IMR-90 (cell line): ENCODE results near the gene DNAH8. TPM values are rescaled to one million over a fixed set of nuclear protein-coding genes. Genes with fewer than 3 reads are reported as not detected.

Experiments used
- ATAC-seq: fragments of 200-7000 bp; cut with Tn5 transposase; 2 replicates; pipeline ENCODE4 v1.9.1; 2020; ENCODE audit warnings: low read depth, mild to moderate bottlenecking, moderate library complexity
- BruUV-seq: library from RNA; stranded (reverse); fragments of 400-500 nt; replicated peaks from 2 replicates; lab custom pipeline; 2021; lab: Mats Ljungman, UMichigan
- CTCF ChIA-PET: fragments of 300-600 bp; formaldehyde crosslinking; extraction: SDS; loops from one replicate; lab custom pipeline; 2021; ENCODE audit warnings: antibody characterized with exemption; lab: Yijun Ruan, JAX
- POLR2A ChIA-PET: fragments of 300-600 bp; sonication (Branson Sonifier 250); formaldehyde crosslinking; loops from one replicate; lab custom pipeline; 2022; ENCODE audit warnings: antibody characterized with exemption; ENCODE audit not compliant: unreplicated experiment; lab: Charles Lee
- DNase-seq: peaks from one replicate; pipeline ENCODE4 v3.0.0; 2013
- H2AFZ ChIP-seq: replicated peaks from 2 replicates; pipeline ENCODE3; 2013; ENCODE audit warnings: low read length, mild to moderate bottlenecking; ENCODE audit not compliant: poor library complexity
- H2AK5ac ChIP-seq: 2 replicates; pipeline ENCODE4 v1.6.1; 2013; ENCODE audit warnings: low read depth, low read length, inconsistent platforms
- H2AK9ac ChIP-seq: replicated peaks from 2 replicates; pipeline ENCODE3; 2013; ENCODE audit warnings: mild to moderate bottlenecking, low read depth, low read length, moderate library complexity; ENCODE audit not compliant: poor library complexity
- H2BK120ac ChIP-seq: 2 replicates; pipeline ENCODE4 v1.6.1; 2013; ENCODE audit warnings: low read depth, low read length, inconsistent platforms
- H2BK15ac ChIP-seq: 3 replicates; pipeline ENCODE4 v1.6.1; 2013; ENCODE audit warnings: low read depth, low read length, inconsistent platforms
- H2BK20ac ChIP-seq: 2 replicates; pipeline ENCODE4 v1.6.1; 2013; ENCODE audit warnings: low read depth, mild to moderate bottlenecking, inconsistent platforms, low read length, moderate library complexity
- H2BK5ac ChIP-seq: 2 replicates; pipeline ENCODE4 v1.6.1; 2013; ENCODE audit warnings: mild to moderate bottlenecking, low read depth, low read length, inconsistent platforms; ENCODE audit not compliant: poor library complexity, severe bottlenecking
- H3K14ac ChIP-seq: replicated peaks from 2 replicates; pipeline ENCODE4 v1.6.1; 2013; ENCODE audit warnings: low read depth, low read length, inconsistent platforms
- H3K18ac ChIP-seq: 2 replicates; pipeline ENCODE4 v1.6.1; 2013; ENCODE audit warnings: low read depth, low read length, control low read depth
- H3K23ac ChIP-seq: 2 replicates; pipeline ENCODE4 v1.6.1; 2013; ENCODE audit warnings: low read depth, low read length, inconsistent platforms
- H3K27ac ChIP-seq: 2 replicates; pipeline ENCODE4 v1.5.1; 2013; ENCODE audit warnings: mild to moderate bottlenecking, control low read depth, low read length; ENCODE audit not compliant: insufficient read depth
- H3K27me3 ChIP-seq: 2 replicates; pipeline ENCODE4 v1.6.1; 2013; ENCODE audit warnings: low read length; ENCODE audit not compliant: control insufficient read depth, insufficient read depth
- H3K36me3 ChIP-seq: 2 replicates; pipeline ENCODE4 v1.6.1; 2013; ENCODE audit warnings: low read length, mixed read lengths; ENCODE audit not compliant: control insufficient read depth, insufficient read depth
- H3K4ac ChIP-seq: 2 replicates; pipeline ENCODE4 v1.6.1; 2013; ENCODE audit warnings: low read depth, low read length, inconsistent platforms
- H3K4me1 ChIP-seq: 2 replicates; pipeline ENCODE4 v1.6.1; 2013; ENCODE audit warnings: low read length, mixed read lengths; ENCODE audit not compliant: control insufficient read depth, insufficient read depth
- H3K4me2 ChIP-seq: 2 replicates; pipeline ENCODE4 v1.6.1; 2013; ENCODE audit warnings: low read depth, mild to moderate bottlenecking, control low read depth, low read length, moderate library complexity
- H3K4me3 ChIP-seq: 2 replicates; pipeline ENCODE4 v1.5.1; 2013; ENCODE audit warnings: low read depth, mild to moderate bottlenecking, control low read depth, low read length, moderate library complexity; ENCODE audit not compliant: insufficient read depth
- H3K56ac ChIP-seq: 2 replicates; pipeline ENCODE4 v1.6.1; 2013; ENCODE audit warnings: low read length, inconsistent platforms; ENCODE audit not compliant: insufficient read depth; ENCODE audit errors: extremely low read depth
- H3K79me1 ChIP-seq, 2 experiments: 2 replicates each; pipeline ENCODE4 v1.6.1; 2013; ENCODE audit warnings: low read length in 2 of 2, inconsistent platforms in 1 of 2, low read depth in 1 of 2
- H3K9ac ChIP-seq: 2 replicates; pipeline ENCODE4 v1.6.1; 2013; ENCODE audit warnings: low read depth, low read length, control low read depth
- H3K9me1 ChIP-seq: 2 replicates; pipeline ENCODE4 v1.6.1; 2013; ENCODE audit warnings: low read length, inconsistent platforms; ENCODE audit not compliant: insufficient read depth
- H3K9me3 ChIP-seq: 2 replicates; pipeline ENCODE4 v1.6.1; 2013; ENCODE audit warnings: low read length; ENCODE audit not compliant: control insufficient read depth, insufficient read depth
- H4K20me1 ChIP-seq: 2 replicates; pipeline ENCODE4 v1.6.1; 2013; ENCODE audit warnings: low read length, inconsistent platforms; ENCODE audit not compliant: insufficient read depth
- H4K5ac ChIP-seq: 2 replicates; pipeline ENCODE4 v1.6.1; 2013; ENCODE audit warnings: mild to moderate bottlenecking, low read depth, low read length, control low read depth
- H4K8ac ChIP-seq, 2 experiments: 2 replicates each; pipeline ENCODE4 v1.6.1; 2013; ENCODE audit warnings: low read depth in 2 of 2, low read length in 2 of 2, control low read depth in 1 of 2, inconsistent platforms in 1 of 2
- H4K91ac ChIP-seq: 2 replicates; pipeline ENCODE4 v1.6.1; 2013; ENCODE audit warnings: low read depth, low read length, inconsistent platforms; ENCODE audit not compliant: insufficient read depth
- BHLHE40 ChIP-seq: fragments of 150-350 bp; IDR thresholded peaks from 2 replicates; pipeline ENCODE4 v1.6.1; 2016; ENCODE audit warnings: mild to moderate bottlenecking, low read depth, low read length
- CEBPB ChIP-seq: IDR thresholded peaks from 2 replicates; pipeline ENCODE4 v1.6.1; 2012; ENCODE audit warnings: low read depth, low read length, improper control_type of control experiment
- CHD1 ChIP-seq: IDR thresholded peaks from 2 replicates; pipeline ENCODE4 v1.6.1; 2012; ENCODE audit warnings: low read depth, low read length, improper control_type of control experiment
- CTCF ChIP-seq: conservative IDR thresholded peaks from 2 replicates; pipeline ENCODE4 v1.5.1; 2012; ENCODE audit warnings: mild to moderate bottlenecking, low read depth, low read length, improper control_type of control experiment
- FOS ChIP-seq: fragments of 150-350 bp; IDR thresholded peaks from 2 replicates; pipeline ENCODE4 v1.6.1; 2016; ENCODE audit warnings: low read depth, low read length
- MAZ ChIP-seq: IDR thresholded peaks from 2 replicates; pipeline ENCODE4 v1.6.1; 2012; ENCODE audit warnings: low read depth, mild to moderate bottlenecking, low read length, improper control_type of control experiment, moderate library complexity, borderline replicate concordance
- RAD21 ChIP-seq: IDR thresholded peaks from 2 replicates; pipeline ENCODE4 v1.6.1; 2012; ENCODE audit warnings: low read length, improper control_type of control experiment
- RCOR1 ChIP-seq: IDR thresholded peaks from 2 replicates; pipeline ENCODE4 v1.6.1; 2012; ENCODE audit warnings: mild to moderate bottlenecking, low read length, improper control_type of control experiment; ENCODE audit not compliant: insufficient replicate concordance
- RFX5 ChIP-seq: IDR thresholded peaks from 2 replicates; pipeline ENCODE4 v1.8.0; 2012; ENCODE audit warnings: low read depth, mild to moderate bottlenecking, low read length, moderate library complexity
- USF2 ChIP-seq: fragments of 150-350 bp; IDR thresholded peaks from 2 replicates; pipeline ENCODE4 v1.6.1; 2017; ENCODE audit warnings: mild to moderate bottlenecking, antibody characterized with exemption, low read length, low read depth
- WGBS, 2 experiments: methylation state at CpG; one replicate each; pipeline versions ENCODE4 v1.1.5 to v1.1.7; 2013; ENCODE audit warnings: missing lambda C conversion rate in 2 of 2; ENCODE audit not compliant: insufficient read length in 1 of 2; ENCODE audit errors: extremely low coverage in 2 of 2; 5-methylcytosine and 5-hydroxymethylcytosine counted together
- dilution Hi-C: fragments of 300-500 bp; cut with HindIII; formaldehyde crosslinking; loops from one replicate; pipeline ENCODE4 v1.14.3; 2018; ENCODE audit warnings: low sequenced_read_pairs; ENCODE audit not compliant: unreplicated experiment
- in situ Hi-C: fragments of 300-500 bp; cut with MboI; formaldehyde crosslinking; loops from 3 replicates; pipeline ENCODE4 v1.14.3; 2019; ENCODE audit warnings: low sequenced_read_pairs, inconsistent platforms, mixed read lengths
- intact Hi-C: fragments of 100-400 bp; cut with micrococcal nuclease; formaldehyde crosslinking; loops from 2 replicates; pipeline ENCODE4 v1.10.0; 2022
- polyA plus RNA-seq, 3 experiments: library from polyadenylated mRNA; depleted of rRNA; stranded (reverse); fragments of >200 nt; gene quantifications; 2 replicates each; pipeline ENCODE4 v1.2.3, GENCODE V29; 2012; ENCODE audit warnings: low replicate concordance in 1 of 3
- total RNA-seq: library from RNA; depleted of rRNA; stranded (reverse); fragments of >200 nt; gene quantifications from 2 replicates; pipeline ENCODE4 v1.2.3, GENCODE V29; 2012

The DNAH8 gene
- total and polyA plus RNA-seq, 2 of the 4 experiments (the other 2 are of a cell fraction) = not detected

GRCh38 chr6:39057251-39058155 lies 342.4 kb downstream of the DNAH8 start:
- Histone ChIP-seq H2BK15ac (no peak overlapping the region), H2BK20ac (no peak overlapping the region), H3K27me3 (peaks cover 12% of the 10 kb centered on the region), H3K4ac (no peak overlapping the region), H3K27ac (no peak overlapping the region), H2AK9ac (no peak overlapping the region), H2AFZ (no peak overlapping the region), H3K56ac (no peak overlapping the region), H2AK5ac (no peak overlapping the region), H3K4me1 (no peaks in the 10 kb centered on the region), H4K20me1 (no peaks in the 10 kb centered on the region), H3K4me3 (no peak overlapping the region), H3K9me1 (no peaks in the 10 kb centered on the region), H3K36me3 (no peaks in the 10 kb centered on the region), H2BK120ac (no peak overlapping the region), H3K4me2 (no peak overlapping the region), H3K18ac (no peak overlapping the region), H2BK5ac (no peak overlapping the region), H4K8ac (no peak overlapping the region), H3K9ac (no peak overlapping the region), H4K91ac (no peak overlapping the region), H3K9me3 (no peaks in the 10 kb centered on the region), H3K79me1 (no peaks in the 10 kb centered on the region), H4K5ac (no peak overlapping the region), H3K23ac (no peak overlapping the region), H3K14ac (no peak overlapping the region)
- POLR2A ChIA-PET = no interaction called here
- intact Hi-C loops (no loop called here), dilution Hi-C loops (no loop called here), in situ Hi-C loops (no loop called here)
- DNase-seq (no peak), ATAC-seq (no peak)
- 47% methylated on average over 9 of the region's 17 CpGs; no CpG with 5 or more reads in 1 of the 2 experiments for WGBS, 2 experiments
- CTCF ChIA-PET = no interaction called here
- TF ChIP-seq CTCF (no peak), RCOR1 (no peak), RAD21 (no peak), CHD1 (no peak), CEBPB (no peak), BHLHE40 (no peak), RFX5 (no peak), MAZ (no peak), USF2 (no peak), FOS (no peak)
- BruUV-seq = no TSS peak
